Non-pigmented ciliary epithelial cell (primary cell): ENCODE measurements around the gene PRR11.
"Not testable (repeated sequence)": the region's sequence is repeated elsewhere in the genome, so short reads cannot be mapped to it uniquely, and the experiment has no call there.

Experiments used
- DNase-seq: peaks from one replicate; pipeline ENCODE4 v3.0.0-alpha.2; 2010; ENCODE audit warnings: low read depth

The PRR11 gene

GRCh38 chr17:59220328-59221158 is 65.0 kb downstream of the PRR11 start, which contains the start of gene GDPD1:
GDPD1 (plus strand) TSS chr17:59220511; CDS start chr17:59220610, 99 bp downstream.
- peak; percentile 42 for DNase-seq

GRCh38 chr17:59221159-59221847 is 65.8 kb downstream of the PRR11 start:
- no peak for DNase-seq

- DNase-seq = no peak
Measured at GRCh38 chr17:59223813-59224212, 68.3 kb downstream of the PRR11 start.

- not testable (repeated sequence) for DNase-seq
Measured at GRCh38 chr17:59228588-59228987, 73.0 kb downstream of the PRR11 start.

GRCh38 chr17:59230764-59231163 is 75.2 kb downstream of the PRR11 start:
- DNase-seq = no peak

- DNase-seq = no peak
Measured at GRCh38 chr17:59234631-59235030, 79.1 kb downstream of the PRR11 start.

- no peak for DNase-seq
Measured at GRCh38 chr17:59238906-59239305, 83.4 kb downstream of the PRR11 start.

- no peak for DNase-seq
Measured at GRCh38 chr17:59244081-59244480, 88.5 kb downstream of the PRR11 start.
